CD8-positive, alpha-beta memory T cell (primary cell): ENCODE data around the gene CNTN1. TPM values are rescaled to one million over a fixed set of nuclear protein-coding genes. Genes with fewer than 3 reads are reported as not detected.

Source experiments
- CTCF ChIA-PET: fragments of 350-600 bp; sonication (Branson Sonifier 250); formaldehyde crosslinking; loops from one replicate; lab custom pipeline; 2021; ENCODE audit warnings: antibody characterized with exemption; lab: Charles Lee
- POLR2A ChIA-PET: fragments of 350-600 bp; sonication (Branson Sonifier 250); formaldehyde crosslinking; loops from one replicate; lab custom pipeline; 2021; ENCODE audit warnings: antibody characterized with exemption; lab: Charles Lee
- DNase-seq, 5 donors: peaks; one replicate each; pipeline versions ENCODE4 v3.0.0 to v3.0.0-alpha.2; 2020 to 2022; ENCODE audit warnings: mixed read lengths in 1 of 5
- H3K27ac ChIP-seq: one replicate; pipeline ENCODE4 v1.7.0; 2013; ENCODE audit warnings: low read depth, mild to moderate bottlenecking, low read length, moderate library complexity
- H3K27me3 ChIP-seq: 2 replicates; pipeline ENCODE4 v1.7.0; 2013; ENCODE audit warnings: low read length, mild to moderate bottlenecking; ENCODE audit not compliant: insufficient read depth, poor library complexity, severe bottlenecking
- H3K36me3 ChIP-seq: 2 replicates; pipeline ENCODE4 v1.7.0; 2013; ENCODE audit warnings: mild to moderate bottlenecking, low read length, moderate library complexity; ENCODE audit not compliant: insufficient read depth
- H3K4me1 ChIP-seq: 2 replicates; pipeline ENCODE4 v1.7.0; 2013; ENCODE audit warnings: mild to moderate bottlenecking, low read length, moderate library complexity; ENCODE audit not compliant: insufficient read depth
- H3K4me3 ChIP-seq: 2 replicates; pipeline ENCODE4 v1.7.0; 2013; ENCODE audit warnings: mild to moderate bottlenecking, low read length
- H3K9me3 ChIP-seq: 2 replicates; pipeline ENCODE4 v1.7.0; 2013; ENCODE audit warnings: mild to moderate bottlenecking, low read length
- H3K27ac Mint-ChIP-seq, 8 donors: one replicate each; pipeline ENCODE4 v1.8.0; 2020 to 2021; ENCODE audit warnings: mixed read lengths in 8 of 8, mild to moderate bottlenecking in 6 of 8, inconsistent platforms in 3 of 8, moderate library complexity in 3 of 8
- H3K27me3 Mint-ChIP-seq, 2 donors: one replicate each; pipeline ENCODE4 v1.8.0; 2020 to 2021; ENCODE audit warnings: mixed read lengths in 2 of 2, mild to moderate bottlenecking in 1 of 2, moderate library complexity in 1 of 2
- H3K36me3 Mint-ChIP-seq, 3 donors: one replicate each; pipeline ENCODE4 v1.8.0; 2020 to 2021; ENCODE audit warnings: mixed read lengths in 3 of 3, inconsistent platforms in 1 of 3, mild to moderate bottlenecking in 1 of 3
- H3K4me1 Mint-ChIP-seq, 3 donors: one replicate each; pipeline ENCODE4 v1.8.0; 2020 to 2021; ENCODE audit warnings: mixed read lengths in 3 of 3, inconsistent platforms in 1 of 3, mild to moderate bottlenecking in 1 of 3
- H3K4me3 Mint-ChIP-seq, 7 donors: one replicate each; pipeline ENCODE4 v1.8.0; 2020 to 2021; ENCODE audit warnings: mixed read lengths in 7 of 7, mild to moderate bottlenecking in 6 of 7, moderate library complexity in 4 of 7, inconsistent platforms in 2 of 7
- H3K9me3 Mint-ChIP-seq, 5 donors: one replicate each; pipeline ENCODE4 v1.8.0; 2020 to 2022; ENCODE audit warnings: mixed read lengths in 5 of 5, mild to moderate bottlenecking in 3 of 5, moderate library complexity in 2 of 5, inconsistent platforms in 1 of 5
- polyA plus RNA-seq: library from polyadenylated mRNA; unstranded; fragments of 300-500 nt; fragmentation: Illumina TruSeq; gene quantifications from one replicate; pipeline ENCODE4 v1.2.3, GENCODE V29; 2021
- total RNA-seq, 2 experiments: library from RNA; stranded (reverse); gene quantifications; one replicate each; pipeline ENCODE4 v1.2.3, GENCODE V29; 2021

The CNTN1 gene
- total and polyA plus RNA-seq, 3 experiments from 2014 or later = not detected

- H3K4me3 Mint-ChIP-seq = no peak overlapping the region
- no peaks in the 10 kb centered on the region for H3K9me3 ChIP-seq
- H3K36me3 Mint-ChIP-seq = no peaks in the 10 kb centered on the region
- DNase-seq = no peak
- H3K9me3 Mint-ChIP-seq = peaks cover 0 to 11% (median 0%) of the 10 kb centered on the region in 5 donors
- ChIA-PET CTCF (no interaction called here), POLR2A (no interaction called here)
- no peak overlapping the region for H3K27ac ChIP-seq
- H3K36me3 ChIP-seq = no peaks in the 10 kb centered on the region
- H3K27me3 Mint-ChIP-seq = no peaks in the 10 kb centered on the region
- no peaks in the 10 kb centered on the region for H3K4me1 ChIP-seq
- no peak overlapping the region for H3K4me3 ChIP-seq
- H3K4me1 Mint-ChIP-seq = no peaks in the 10 kb centered on the region
- H3K27ac Mint-ChIP-seq = no peak overlapping the region
- H3K27me3 ChIP-seq = no peaks in the 10 kb centered on the region
Measured at GRCh38 chr12:40648519-40648918, 43.7 kb upstream of the CNTN1 start.

- no peaks in the 10 kb centered on the region for H3K27me3 Mint-ChIP-seq
- CTCF ChIA-PET = no interaction called here
Measured at GRCh38 chr12:40650038-40650704, 42.1 kb upstream of the CNTN1 start.

GRCh38 chr12:40655451-40655850, 36.8 kb upstream of the CNTN1 start:
- Mint-ChIP-seq H3K27ac (no peak overlapping the region), H3K36me3 (no peaks in the 10 kb centered on the region), H3K9me3 (peaks cover 0 to 2% (median 0%) of the 10 kb centered on the region in 5 donors), H3K4me3 (no peak overlapping the region), H3K27me3 (no peaks in the 10 kb centered on the region), H3K4me1 (no peaks in the 10 kb centered on the region)
- no peak for DNase-seq
- ChIA-PET CTCF (no interaction called here), POLR2A (no interaction called here)
- Histone ChIP-seq H3K4me3 (no peak overlapping the region), H3K27me3 (no peaks in the 10 kb centered on the region), H3K4me1 (no peaks in the 10 kb centered on the region), H3K36me3 (no peaks in the 10 kb centered on the region), H3K9me3 (no peaks in the 10 kb centered on the region), H3K27ac (no peak overlapping the region)

More at GRCh38 chr12:40650038-40650704, 42.1 kb upstream of the CNTN1 start:
- Mint-ChIP-seq H3K4me1 (no peaks in the 10 kb centered on the region), H3K9me3 (peaks cover 0 to 7% (median 0%) of the 10 kb centered on the region in 5 donors), H3K27ac (no peak overlapping the region), H3K36me3 (no peaks in the 10 kb centered on the region), H3K4me3 (no peak overlapping the region)
- POLR2A ChIA-PET = no interaction called here
- H3K4me3 ChIP-seq = no peak overlapping the region
- no peaks in the 10 kb centered on the region for H3K36me3 ChIP-seq
- no peaks in the 10 kb centered on the region for H3K9me3 ChIP-seq
- no peaks in the 10 kb centered on the region for H3K27me3 ChIP-seq
- no peak overlapping the region for H3K27ac ChIP-seq
- H3K4me1 ChIP-seq = no peaks in the 10 kb centered on the region
- no peak for DNase-seq

GRCh38 chr12:40662366-40662765, 29.9 kb upstream of the CNTN1 start:
- no peaks in the 10 kb centered on the region for H3K27me3 ChIP-seq
- H3K36me3 ChIP-seq = no peaks in the 10 kb centered on the region
- H3K4me1 ChIP-seq = no peaks in the 10 kb centered on the region
- H3K4me1 Mint-ChIP-seq = no peaks in the 10 kb centered on the region
- ChIA-PET POLR2A (no interaction called here), CTCF (interaction anchor here (0.9 kb wide), 1 partner anchor 55 kb away, joined by 3 read pairs; no protein-coding TSS in a partner anchor)
- no peak overlapping the region for H3K27ac Mint-ChIP-seq
- H3K4me3 Mint-ChIP-seq = no peak overlapping the region
- H3K27ac ChIP-seq = no peak overlapping the region
- H3K4me3 ChIP-seq = no peak overlapping the region
- no peaks in the 10 kb centered on the region for H3K36me3 Mint-ChIP-seq
- no peaks in the 10 kb centered on the region for H3K27me3 Mint-ChIP-seq
- DNase-seq = no peak
- peaks cover 0 to 20% (median 5%) of the 10 kb centered on the region in 5 donors for H3K9me3 Mint-ChIP-seq
- H3K9me3 ChIP-seq = no peaks in the 10 kb centered on the region

GRCh38 chr12:40663781-40664180, 28.5 kb upstream of the CNTN1 start:
- CTCF ChIA-PET = no interaction called here
- Mint-ChIP-seq H3K36me3 (no peaks in the 10 kb centered on the region), H3K4me3 (no peak overlapping the region), H3K27me3 (no peaks in the 10 kb centered on the region), H3K9me3 (peaks cover 0 to 18% (median 5%) of the 10 kb centered on the region in 5 donors), H3K4me1 (no peaks in the 10 kb centered on the region), H3K27ac (peak overlapping the region in 1 of 8 donors; percentile 54)
- H3K27ac ChIP-seq = no peak overlapping the region
- DNase-seq = no peak
- no peaks in the 10 kb centered on the region for H3K27me3 ChIP-seq
- no peaks in the 10 kb centered on the region for H3K36me3 ChIP-seq
- POLR2A ChIA-PET = no interaction called here
- H3K9me3 ChIP-seq = no peaks in the 10 kb centered on the region
- H3K4me3 ChIP-seq = no peak overlapping the region
- no peaks in the 10 kb centered on the region for H3K4me1 ChIP-seq

GRCh38 chr12:40668099-40668529, 24.1 kb upstream of the CNTN1 start:
- H3K4me1 ChIP-seq = no peaks in the 10 kb centered on the region
- Mint-ChIP-seq H3K4me1 (no peaks in the 10 kb centered on the region), H3K36me3 (no peaks in the 10 kb centered on the region), H3K27me3 (no peaks in the 10 kb centered on the region), H3K9me3 (peaks cover 0 to 11% (median 2%) of the 10 kb centered on the region in 5 donors), H3K27ac (no peak overlapping the region), H3K4me3 (no peak overlapping the region)
- no peaks in the 10 kb centered on the region for H3K9me3 ChIP-seq
- H3K4me3 ChIP-seq = no peak overlapping the region
- H3K27me3 ChIP-seq = no peaks in the 10 kb centered on the region
- H3K36me3 ChIP-seq = no peaks in the 10 kb centered on the region
- no peak overlapping the region for H3K27ac ChIP-seq
- POLR2A ChIA-PET = no interaction called here
- DNase-seq = no peak
- CTCF ChIA-PET = no interaction called here

- Histone ChIP-seq H3K27me3 (no peaks in the 10 kb centered on the region), H3K9me3 (no peaks in the 10 kb centered on the region), H3K27ac (no peak overlapping the region), H3K4me1 (no peaks in the 10 kb centered on the region), H3K4me3 (no peak overlapping the region), H3K36me3 (no peaks in the 10 kb centered on the region)
- DNase-seq = no peak
- no peaks in the 10 kb centered on the region for H3K27me3 Mint-ChIP-seq
- H3K4me1 Mint-ChIP-seq = no peaks in the 10 kb centered on the region
- POLR2A ChIA-PET = no interaction called here
- CTCF ChIA-PET = no interaction called here
- H3K9me3 Mint-ChIP-seq = peaks cover 0 to 5% (median 2%) of the 10 kb centered on the region in 5 donors
- no peak overlapping the region for H3K4me3 Mint-ChIP-seq
- H3K36me3 Mint-ChIP-seq = no peaks in the 10 kb centered on the region
- H3K27ac Mint-ChIP-seq = no peak overlapping the region
Measured at GRCh38 chr12:40672741-40673271, 19.4 kb upstream of the CNTN1 start.

GRCh38 chr12:40681148-40681547, 11.1 kb upstream of the CNTN1 start:
- ChIA-PET CTCF (no interaction called here), POLR2A (no interaction called here)
- H3K9me3 ChIP-seq = no peaks in the 10 kb centered on the region
- peaks cover 2 to 11% (median 6%) of the 10 kb centered on the region in 5 donors for H3K9me3 Mint-ChIP-seq
- H3K36me3 Mint-ChIP-seq = no peaks in the 10 kb centered on the region
- H3K27ac Mint-ChIP-seq = no peak overlapping the region
- H3K4me1 ChIP-seq = no peaks in the 10 kb centered on the region
- H3K4me1 Mint-ChIP-seq = no peaks in the 10 kb centered on the region
- H3K4me3 ChIP-seq = no peak overlapping the region
- no peaks in the 10 kb centered on the region for H3K27me3 Mint-ChIP-seq
- H3K4me3 Mint-ChIP-seq = no peak overlapping the region
- no peaks in the 10 kb centered on the region for H3K36me3 ChIP-seq
- H3K27ac ChIP-seq = no peak overlapping the region
- no peaks in the 10 kb centered on the region for H3K27me3 ChIP-seq
- DNase-seq = no peak
